Endothelial cell of umbilical vein (primary cell): ENCODE data around the gene ZNF609. TPM values are rescaled to one million over a fixed set of nuclear protein-coding genes. Genes with fewer than 3 reads are reported as not detected.

ENCODE experiments used
- BruUV-seq: library from RNA; stranded (reverse); fragments of 400-500 nt; replicated peaks from 2 replicates; lab custom pipeline; 2021; lab: Mats Ljungman, UMichigan
- CTCF ChIA-PET: fragments of 300-600, 350-600 bp; sonication (Branson Sonifier 250); formaldehyde crosslinking; loops from one replicate; lab custom pipeline; 2021; ENCODE audit warnings: antibody characterized with exemption, inconsistent platforms; lab: Charles Lee
- POLR2A ChIA-PET: fragments of 300-600, 350-600 bp; sonication (Branson Sonifier 250); formaldehyde crosslinking; loops from one replicate; lab custom pipeline; 2021; ENCODE audit warnings: antibody characterized with exemption, inconsistent platforms; lab: Charles Lee
- DNase-seq: peaks from one replicate; pipeline ENCODE4 v3.0.0-alpha.2; 2011; ENCODE audit warnings: low read depth, low spot score
- FAIRE-seq: peaks from 2 replicates; lab custom pipeline; 2011; peaks lifted over from hg19 to GRCh38; lab: Jason Lieb, UNC
- H2AFZ ChIP-seq: 2 replicates; pipeline ENCODE4 v1.6.0; 2012; ENCODE audit warnings: low read depth, low read length, control low read depth, inconsistent platforms
- H3K27ac ChIP-seq: 2 replicates; pipeline ENCODE4 v1.5.1; 2011; ENCODE audit warnings: low read depth, mild to moderate bottlenecking, control low read depth, low read length, moderate library complexity; ENCODE audit not compliant: insufficient read depth
- H3K27me3 ChIP-seq, 2 experiments: 2 replicates each; pipeline versions ENCODE4 v1.6.0 to v1.6.1; 2011; ENCODE audit warnings: low read length in 2 of 2, mixed read lengths in 1 of 2; ENCODE audit not compliant: control insufficient read depth in 2 of 2, insufficient read depth in 2 of 2
- H3K36me3 ChIP-seq, 2 experiments: 2 replicates in 1 of 2; 3 replicates in 1 of 2; pipeline ENCODE4 v1.5.1; 2011; ENCODE audit warnings: low read length in 2 of 2, mild to moderate bottlenecking in 1 of 2, moderate library complexity in 1 of 2; ENCODE audit not compliant: control insufficient read depth in 2 of 2, insufficient read depth in 2 of 2; ENCODE audit errors: extremely low read depth in 1 of 2
- H3K4me1 ChIP-seq: 3 replicates; pipeline ENCODE4 v1.5.1; 2011; ENCODE audit warnings: mild to moderate bottlenecking, low read length; ENCODE audit not compliant: control insufficient read depth, insufficient read depth; ENCODE audit errors: extremely low read depth
- H3K4me2 ChIP-seq: 2 replicates; pipeline ENCODE4 v1.6.1; 2011; ENCODE audit warnings: low read length, control low read depth, mixed read lengths; ENCODE audit not compliant: insufficient read depth
- H3K4me3 ChIP-seq, 3 experiments: fragments of 200-600 bp in 1 of 3; sonication (generic), shearing (Covaris generic) in 1 of 3; replicated peaks in 1 of 3; 2 replicates each; pipeline ENCODE4 v1.5.1; 2011 to 2016; ENCODE audit warnings: control low read depth in 3 of 3, low read length in 3 of 3, mild to moderate bottlenecking in 2 of 3, inconsistent platforms in 1 of 3, low read depth in 1 of 3, moderate library complexity in 1 of 3; ENCODE audit not compliant: insufficient read depth in 1 of 3
- H3K79me2 ChIP-seq: 2 replicates; pipeline ENCODE4 v1.6.0; 2012; ENCODE audit warnings: low read length, inconsistent platforms; ENCODE audit not compliant: control insufficient read depth, insufficient read depth
- H3K9ac ChIP-seq: replicated peaks from 2 replicates; pipeline ENCODE3; 2011; ENCODE audit warnings: low read length, control low read depth; ENCODE audit not compliant: insufficient read depth; ENCODE audit errors: extremely low read depth
- H3K9me1 ChIP-seq: replicated peaks from 3 replicates; pipeline ENCODE4 v1.6.0; 2011; ENCODE audit warnings: mild to moderate bottlenecking, low read length; ENCODE audit not compliant: control insufficient read depth, insufficient read depth; ENCODE audit errors: extremely low read depth
- H3K9me3 ChIP-seq: replicated peaks from 2 replicates; pipeline ENCODE4 v1.5.1; 2012; ENCODE audit warnings: low read length, inconsistent platforms; ENCODE audit not compliant: control insufficient read depth, insufficient read depth
- H4K20me1 ChIP-seq: replicated peaks from 2 replicates; pipeline ENCODE3; 2011; ENCODE audit warnings: mild to moderate bottlenecking, low read length; ENCODE audit not compliant: control insufficient read depth, insufficient read depth; ENCODE audit errors: extremely low read depth
- CTCF ChIP-seq, 2 donors: IDR thresholded peaks; 1 replicate in 1 of 2; 2 replicates in 1 of 2; pipeline ENCODE4 v1.5.1; 2011; ENCODE audit warnings: low read length in 2 of 2, mild to moderate bottlenecking in 2 of 2, moderate library complexity in 2 of 2, control low read depth in 1 of 2, inconsistent platforms in 1 of 2, low read depth in 1 of 2; ENCODE audit not compliant: insufficient read depth in 1 of 2; ENCODE audit errors: extremely low read depth in 1 of 2
- EZH2 ChIP-seq: IDR thresholded peaks from 2 replicates; pipeline ENCODE4 v1.6.1; 2012; ENCODE audit warnings: borderline replicate concordance, low read depth, mild to moderate bottlenecking, moderate library complexity, low read length, inconsistent platforms; ENCODE audit not compliant: severe bottlenecking
- FOS ChIP-seq: IDR thresholded peaks from 2 replicates; pipeline ENCODE4 v1.6.1; 2011; ENCODE audit warnings: mild to moderate bottlenecking, low read length, moderate library complexity, borderline replicate concordance; ENCODE audit not compliant: insufficient read depth
- GATA2 ChIP-seq: IDR thresholded peaks from 2 replicates; pipeline ENCODE4 v1.7.0; 2011; ENCODE audit warnings: low read depth, mild to moderate bottlenecking, moderate library complexity, mixed read lengths, low read length; ENCODE audit not compliant: insufficient read length, insufficient read depth
- JUN ChIP-seq: IDR thresholded peaks from 2 replicates; pipeline ENCODE4 v1.6.1; 2011; ENCODE audit warnings: borderline replicate concordance, low read depth; ENCODE audit not compliant: insufficient read length, insufficient read depth
- MAX ChIP-seq: IDR thresholded peaks from 2 replicates; pipeline ENCODE4 v1.6.1; 2011; ENCODE audit not compliant: insufficient read depth, insufficient read length
- MYC ChIP-seq: IDR thresholded peaks from one replicate; pipeline ENCODE4 v1.6.1; 2011; ENCODE audit warnings: mild to moderate bottlenecking, low read depth, low read length
- POLR2A ChIP-seq: IDR thresholded peaks from 2 replicates; pipeline ENCODE4 v1.6.1; 2012; ENCODE audit warnings: low read depth, mild to moderate bottlenecking, control low read depth, low read length
- POLR2AphosphoS5 ChIP-seq: IDR thresholded peaks from 2 replicates; pipeline ENCODE4 v1.6.1; 2012; ENCODE audit warnings: low read depth, mild to moderate bottlenecking, control low read depth, low read length, moderate library complexity; ENCODE audit not compliant: insufficient read depth
- dilution Hi-C: fragments of 300-500 bp; cut with MboI; formaldehyde crosslinking; loops from one replicate; pipeline ENCODE4 v1.15.0; 2019; ENCODE audit warnings: low sequenced_read_pairs; ENCODE audit not compliant: extremely low pct_ligation_motif_present
- intact Hi-C: fragments of 100-400 bp; cut with micrococcal nuclease; formaldehyde crosslinking; loops from one replicate; pipeline ENCODE4 v1.10.0; 2022
- polyA plus RNA-seq, 4 experiments: library from polyadenylated mRNA; depleted of rRNA in 3 of 4; stranded (reverse) in 3 of 4; unstranded in 1 of 4; fragments of >200 nt; gene quantifications; 2 replicates each; pipeline versions ENCODE4 v1.2.1 to v1.2.3, GENCODE V29; 2011 to 2012; ENCODE audit warnings: missing spikeins in 1 of 4
- total RNA-seq: library from RNA; stranded (reverse); gene quantifications from 2 replicates; pipeline ENCODE4 v1.2.3, GENCODE V29; 2021

ZNF609 gene
- total and polyA plus RNA-seq, 2 donors (not counting 3 experiments of a cell fraction or from before 2014, with no cell fraction given), result 18.2 to 49.6 TPM

- H3K4me2 ChIP-seq, result no peak overlapping the region
- peaks cover 0 to 3% of the 10 kb centered on the region in 2 experiments for H3K36me3 ChIP-seq
- ChIA-PET POLR2A (no interaction called here), CTCF (interaction anchor here (1.0 to 2.2 kb wide), 3 partner anchors 9 to 29 kb away, joined by 3 to 6 read pairs (median 5); no protein-coding TSS in a partner anchor)
- no peak overlapping the region for H2AFZ ChIP-seq
- H4K20me1 ChIP-seq, result no peaks in the 10 kb centered on the region
- H3K27me3 ChIP-seq, result no peaks in the 10 kb centered on the region
- H3K9ac ChIP-seq, result no peak overlapping the region
- no peaks in the 10 kb centered on the region for H3K9me3 ChIP-seq
- H3K79me2 ChIP-seq, result peaks cover 8% of the 10 kb centered on the region
- FAIRE-seq (no peak), DNase-seq (no peak)
- no peak for TF ChIP-seq POLR2AphosphoS5
- TF ChIP-seq JUN, result no peak
- TF ChIP-seq FOS, result no peak
- TF ChIP-seq CTCF (IDR thresholded peaks at IDR 0.05; ENCODE audit: extremely low read depth in 1 of 2, insufficient read depth in 1 of 2, low read depth in 1 of 2, low read length in 2 of 2), result no peak
- TF ChIP-seq MAX, result no peak
- no peak for TF ChIP-seq GATA2
- TF ChIP-seq POLR2A, result no peak
- no peak for TF ChIP-seq MYC
- TF ChIP-seq EZH2, result no peak
- dilution Hi-C loops (no loop called here), intact Hi-C loops (no loop called here)
- peaks cover 9% of the 10 kb centered on the region for H3K4me1 ChIP-seq
- no TSS peak for BruUV-seq
- no peak overlapping the region for H3K4me3 ChIP-seq
- H3K27ac ChIP-seq, result no peak overlapping the region
- no peaks in the 10 kb centered on the region for H3K9me1 ChIP-seq
These were observed 3.7 kb upstream of the ZNF609 start for GRCh38 chr15:64456634-64457108.
